Transverse colon (tissue), 4 donors: ENCODE data around the gene URGCP.

ENCODE experiments used
- EP300 ChIP-seq: sonication (generic); formaldehyde crosslinking; IDR thresholded peaks from one replicate; pipeline ENCODE4 v1.6.1; 2017; ENCODE audit warnings: antibody characterized with exemption, low read depth
- POLR2A ChIP-seq: fragments of 450-650 bp; IDR thresholded peaks from one replicate; pipeline ENCODE4 v1.6.1; 2016; ENCODE audit warnings: antibody characterized with exemption, mild to moderate bottlenecking, moderate library complexity
- POLR2AphosphoS5 ChIP-seq, 3 donors: sonication (generic); formaldehyde crosslinking; IDR thresholded peaks; one replicate each; pipeline ENCODE4 v1.6.1; 2016; ENCODE audit warnings: antibody characterized with exemption in 3 of 3
- TF ChIP-seq, protein P1 (sequence below), 5 experiments: fragments of 200-600 bp in 3 of 5; fragments of 450-650 bp in 2 of 5; sonication (generic) in 3 of 5; IDR thresholded peaks; 1 replicate in 2 of 5; 2 replicates in 3 of 5; pipeline ENCODE4 v1.5.1; 2016 to 2017; ENCODE audit warnings: antibody characterized with exemption in 5 of 5, inconsistent platforms in 3 of 5, mild to moderate bottlenecking in 2 of 5, moderate library complexity in 1 of 5

DNA sequence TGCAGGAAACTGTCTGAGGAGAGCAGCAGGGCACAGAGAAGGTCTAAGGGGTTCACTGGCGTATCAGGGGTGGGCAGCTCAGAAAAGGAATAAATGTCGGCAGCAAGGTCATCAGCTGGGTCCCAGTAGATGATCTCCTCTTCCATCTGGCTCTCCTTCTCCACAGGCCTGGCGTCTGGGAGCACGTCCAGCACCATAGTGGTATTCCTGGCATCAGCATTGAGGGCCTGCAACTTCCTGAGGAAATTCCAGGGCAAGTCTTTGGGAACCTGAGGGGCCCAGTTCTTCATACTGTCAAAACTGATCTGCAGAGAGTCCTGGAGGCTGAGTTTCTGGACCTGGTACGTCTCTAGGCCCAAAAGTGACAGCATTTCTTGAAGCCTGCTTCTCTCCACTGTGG, 27.5 kb downstream of the URGCP start:
- TF ChIP-seq, protein P1, sequence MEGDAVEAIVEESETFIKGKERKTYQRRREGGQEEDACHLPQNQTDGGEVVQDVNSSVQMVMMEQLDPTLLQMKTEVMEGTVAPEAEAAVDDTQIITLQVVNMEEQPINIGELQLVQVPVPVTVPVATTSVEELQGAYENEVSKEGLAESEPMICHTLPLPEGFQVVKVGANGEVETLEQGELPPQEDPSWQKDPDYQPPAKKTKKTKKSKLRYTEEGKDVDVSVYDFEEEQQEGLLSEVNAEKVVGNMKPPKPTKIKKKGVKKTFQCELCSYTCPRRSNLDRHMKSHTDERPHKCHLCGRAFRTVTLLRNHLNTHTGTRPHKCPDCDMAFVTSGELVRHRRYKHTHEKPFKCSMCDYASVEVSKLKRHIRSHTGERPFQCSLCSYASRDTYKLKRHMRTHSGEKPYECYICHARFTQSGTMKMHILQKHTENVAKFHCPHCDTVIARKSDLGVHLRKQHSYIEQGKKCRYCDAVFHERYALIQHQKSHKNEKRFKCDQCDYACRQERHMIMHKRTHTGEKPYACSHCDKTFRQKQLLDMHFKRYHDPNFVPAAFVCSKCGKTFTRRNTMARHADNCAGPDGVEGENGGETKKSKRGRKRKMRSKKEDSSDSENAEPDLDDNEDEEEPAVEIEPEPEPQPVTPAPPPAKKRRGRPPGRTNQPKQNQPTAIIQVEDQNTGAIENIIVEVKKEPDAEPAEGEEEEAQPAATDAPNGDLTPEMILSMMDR (IDR thresholded peaks at IDR 0.05), result no peak
- TF ChIP-seq POLR2A, result no peak
- no peak for TF ChIP-seq EP300
- no peak for TF ChIP-seq POLR2AphosphoS5 (IDR thresholded peaks at IDR 0.05)
